ENCODE measurements around the gene SYP.
A peak's percentile ranks its signal among the peaks of the same experiment; 100 is the strongest.
"Not testable (repeated sequence)": the region's sequence is repeated elsewhere in the genome, so short reads cannot be mapped to it uniquely, and the experiment has no call there.

SYP gene

DNA sequence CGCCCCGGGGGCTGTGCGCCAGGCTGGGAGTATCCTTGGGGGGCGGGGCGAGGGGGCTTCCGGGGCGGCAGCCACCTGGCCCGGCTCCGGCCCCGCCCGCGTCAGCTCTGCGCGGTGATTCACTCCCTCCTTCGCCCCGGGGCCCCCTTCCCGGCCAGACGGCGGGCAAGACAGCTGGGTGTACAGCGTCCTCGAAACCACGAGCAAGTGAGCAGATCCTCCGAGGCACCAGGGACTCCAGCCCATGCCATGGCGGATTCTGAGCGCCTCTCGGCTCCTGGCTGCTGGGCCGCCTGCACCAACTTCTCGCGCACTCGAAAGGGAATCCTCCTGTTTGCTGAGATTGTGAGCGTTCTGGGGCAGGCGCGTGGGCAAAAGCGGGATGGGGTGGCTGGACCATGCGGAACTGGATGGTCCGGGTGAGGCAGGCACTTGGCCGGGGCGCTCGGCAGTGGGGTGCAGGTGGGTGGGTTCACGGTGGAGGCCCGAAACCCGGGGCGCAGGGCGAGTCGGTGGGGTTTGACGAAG lies 28.2 kb downstream of the SYP start, which contains the start of gene PLP2:
PLP2 (plus strand) TSS at position 147 of the 528 bp plus-strand sequence; CDS start at position 250, 103 bp downstream.
- peak; percentile 54 to 65 for DNase-seq (ENCODE audit: extremely low read depth in 1 of 2, low read depth in 1 of 2)

DNA sequence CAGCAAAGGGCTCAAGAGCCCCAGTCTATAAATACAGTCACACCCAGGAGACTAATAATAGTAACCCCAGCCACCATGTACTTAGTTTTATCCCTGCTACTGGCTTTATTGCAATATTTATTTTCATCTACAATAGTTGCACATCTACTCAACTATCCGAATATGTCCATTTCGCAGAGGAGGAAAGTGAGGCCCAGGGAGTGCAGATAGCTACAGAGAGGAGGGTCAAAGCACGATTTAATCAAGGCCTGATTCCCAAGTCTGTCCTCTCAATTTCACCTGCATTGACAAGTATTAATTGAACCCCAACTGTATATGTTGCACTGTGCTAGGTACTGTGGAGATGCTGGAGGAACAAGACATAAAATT lies 32.3 kb downstream of the SYP start:
- no peak for DNase-seq (ENCODE audit: extremely low read depth in 1 of 2, low read depth in 1 of 2)

DNA sequence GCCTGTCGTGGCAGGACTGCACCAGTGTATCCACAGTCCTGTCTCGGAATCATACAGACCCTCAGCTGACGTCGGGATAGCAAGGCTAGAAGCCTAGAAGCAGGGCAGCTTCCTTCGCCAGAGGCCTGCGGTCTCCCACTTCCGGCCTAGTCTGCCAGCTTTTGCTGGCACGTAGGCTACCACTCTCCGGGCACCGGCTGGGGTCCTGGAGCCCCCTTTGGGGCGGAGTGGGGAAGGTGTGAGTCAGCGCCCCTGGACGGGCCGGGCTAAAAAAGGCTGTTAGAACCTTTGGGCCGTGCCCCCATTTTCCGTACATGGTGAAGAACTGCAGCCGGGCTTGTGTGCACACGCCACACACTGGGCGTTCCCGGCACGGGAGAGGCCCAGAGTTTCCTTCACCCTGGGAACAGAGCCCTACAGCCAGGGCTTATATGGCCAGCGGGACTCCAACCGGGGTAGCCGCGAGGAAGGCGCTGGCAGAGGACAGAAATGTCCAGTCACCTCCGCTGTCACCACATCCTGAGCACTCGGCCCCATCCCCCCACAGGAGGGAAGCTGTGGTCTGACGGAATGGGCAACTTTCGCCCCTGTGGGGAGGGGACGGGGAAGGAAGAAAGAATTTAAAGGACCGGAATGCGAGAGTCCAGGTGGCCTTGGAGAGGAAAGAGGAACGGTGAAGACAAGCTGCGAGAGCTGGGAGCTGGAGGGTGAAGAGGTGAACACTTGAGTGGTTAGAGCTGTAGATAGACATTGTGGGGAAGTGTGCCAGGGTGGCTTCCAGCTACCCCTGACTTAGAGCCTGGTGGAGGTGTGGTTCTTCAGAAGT lies 32.9 kb downstream of the SYP start:
- DNase-seq (ENCODE audit: extremely low read depth in 1 of 2, low read depth in 1 of 2): peak; percentile 44 to 56

DNA sequence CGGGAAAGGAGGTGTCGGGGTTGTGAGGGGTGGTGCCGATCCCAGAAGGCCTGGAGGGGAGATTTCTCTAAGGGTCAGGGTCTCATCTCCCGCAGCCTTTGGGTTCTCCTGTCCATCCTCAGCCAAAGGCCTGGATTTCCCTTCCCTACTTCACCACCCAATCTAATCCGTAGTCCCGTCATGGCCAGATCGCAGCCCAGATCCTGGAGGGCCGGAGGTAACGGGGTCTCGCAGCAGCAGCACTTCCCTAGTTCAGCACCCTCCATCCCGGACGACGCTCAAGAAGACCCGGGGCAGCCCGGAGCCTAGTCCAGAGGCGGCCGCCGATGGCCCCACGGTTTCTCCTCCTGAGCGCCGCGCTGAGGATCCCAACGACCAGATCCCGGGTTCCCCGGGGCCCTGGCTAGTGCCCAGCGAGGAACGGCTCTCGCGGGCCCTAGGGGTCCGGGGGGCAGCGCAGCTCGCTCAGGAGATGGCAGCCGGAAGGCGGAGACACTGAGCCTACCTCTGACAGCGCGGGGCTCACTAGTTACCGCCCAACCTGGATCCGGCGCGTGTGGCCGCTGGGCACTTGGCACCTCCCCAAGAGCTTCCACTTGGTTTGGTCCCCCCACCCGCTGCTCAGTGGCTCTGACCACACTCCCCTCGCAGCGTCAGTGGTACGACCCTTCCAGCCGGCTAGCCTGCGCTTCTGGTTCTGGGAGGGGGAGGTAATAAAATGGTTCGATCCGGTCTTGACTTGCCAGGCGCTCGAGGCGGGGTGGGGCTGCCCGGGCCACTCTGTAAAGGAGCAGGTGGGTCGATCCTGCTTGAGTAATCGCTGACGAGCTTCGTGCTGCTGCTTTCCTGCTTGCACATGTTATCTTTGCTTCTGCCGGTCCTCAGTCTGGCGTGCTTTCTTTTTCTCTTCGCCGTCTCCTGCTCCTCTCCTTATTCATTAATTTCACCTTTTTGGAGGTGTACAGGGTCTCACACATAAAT lies 33.8 kb downstream of the SYP start:
- peak; percentile 45 to 49 for DNase-seq (ENCODE audit: extremely low read depth in 1 of 2, low read depth in 1 of 2)

DNA sequence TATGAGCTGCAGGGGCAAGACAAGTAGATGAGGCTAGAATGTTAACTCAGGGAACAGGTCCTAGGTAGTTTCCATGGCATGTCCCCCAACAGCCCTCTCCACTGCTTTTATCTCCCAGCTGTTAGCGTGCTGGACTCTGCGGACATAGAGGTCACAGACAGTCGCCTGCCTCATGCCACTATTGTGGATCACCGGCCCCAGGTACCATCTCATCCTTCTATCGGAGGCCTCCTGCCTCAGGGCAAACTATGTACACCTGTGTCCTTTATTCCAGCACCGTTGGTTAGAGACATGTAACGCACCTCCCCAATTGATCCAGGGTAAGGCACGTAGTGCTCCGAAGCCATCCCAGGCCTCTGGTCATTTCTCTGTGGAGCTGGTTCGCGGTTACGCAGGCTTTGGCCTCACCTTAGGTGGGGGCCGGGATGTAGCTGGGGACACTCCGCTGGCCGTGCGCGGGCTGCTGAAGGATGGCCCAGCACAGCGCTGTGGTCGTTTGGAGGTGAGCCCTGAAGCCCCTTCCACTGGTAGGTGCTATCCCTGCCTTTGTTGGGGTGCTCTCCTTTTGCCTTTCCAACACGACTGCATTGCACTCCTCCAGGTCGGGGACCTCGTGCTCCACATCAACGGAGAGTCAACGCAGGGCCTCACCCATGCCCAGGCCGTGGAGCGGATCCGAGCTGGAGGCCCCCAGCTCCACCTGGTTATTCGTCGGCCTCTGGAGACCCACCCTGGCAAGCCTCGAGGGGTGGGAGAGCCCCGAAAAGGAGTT lies 35.2 kb downstream of the SYP start:
- DNase-seq (ENCODE audit: extremely low read depth in 1 of 2, low read depth in 1 of 2): no peak

DNA sequence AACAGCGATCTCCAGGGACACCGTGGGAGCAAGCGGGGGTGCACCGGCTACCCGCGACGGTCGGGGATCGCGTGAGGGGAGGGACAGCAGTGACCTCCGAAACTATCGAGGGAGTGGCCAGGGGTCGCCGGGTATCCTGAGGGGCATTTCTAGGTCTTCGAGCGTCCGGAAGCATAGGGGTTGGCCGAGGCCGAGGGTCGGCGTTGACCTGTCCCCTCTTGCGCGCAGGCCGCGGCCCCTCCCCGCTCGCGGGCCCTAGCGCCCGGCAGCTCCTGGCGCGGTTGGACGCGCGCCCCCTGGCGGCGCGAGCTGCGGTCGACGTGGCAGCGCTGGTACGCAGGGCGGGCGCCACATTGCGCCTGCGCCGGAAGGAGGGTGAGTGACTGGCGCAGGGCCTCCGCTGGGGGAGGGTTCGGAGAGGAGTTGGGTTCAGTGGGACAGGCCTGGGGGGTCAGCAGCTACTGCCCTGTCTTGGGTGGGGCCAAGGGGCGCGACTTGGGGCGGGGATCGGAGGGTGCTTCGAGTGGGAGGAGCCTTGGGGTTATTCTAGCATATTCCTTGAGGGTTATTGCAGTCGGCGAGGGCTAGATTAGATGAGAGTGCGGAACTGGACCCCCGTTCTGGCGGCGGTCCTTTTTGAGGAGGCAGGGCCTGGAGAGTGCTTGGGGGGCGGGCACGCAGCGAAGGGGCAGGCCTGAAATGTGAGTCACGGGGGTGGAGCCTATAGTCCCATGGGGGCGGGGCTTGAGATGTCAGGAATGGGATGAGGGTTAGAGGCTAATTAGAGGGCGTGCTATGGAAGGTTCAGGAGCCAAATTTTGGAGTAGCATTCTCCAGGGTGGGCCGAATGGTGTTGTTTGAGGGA lies 36.2 kb downstream of the SYP start:
- peak in 1 of 2 donors; percentile 67 for DNase-seq (ENCODE audit: extremely low read depth in 1 of 2, low read depth in 1 of 2)

DNA sequence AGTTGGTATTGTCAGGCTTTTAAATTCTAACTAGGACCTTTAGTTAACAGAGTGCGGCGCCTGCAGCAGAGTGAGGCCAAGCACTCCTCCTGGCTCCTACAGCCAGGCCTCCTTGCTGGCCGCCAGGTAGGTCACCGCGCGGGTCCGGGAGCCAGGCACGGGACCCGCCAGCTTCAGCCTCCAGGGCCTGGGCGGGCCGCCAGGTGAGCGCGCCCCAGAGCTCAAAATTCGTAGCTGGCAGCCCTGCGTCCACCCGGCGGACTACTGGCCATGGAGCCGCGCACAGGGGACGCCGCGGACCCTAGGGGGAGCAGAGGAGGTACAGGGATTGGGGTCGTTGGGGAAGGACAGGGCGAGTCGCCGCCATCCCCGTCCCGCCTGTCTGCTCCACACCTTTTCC lies 37.4 kb downstream of the SYP start, which contains the start of gene MAGIX:
MAGIX (plus strand) TSS at position 139 of the 400 bp plus-strand sequence; CDS start at position 271, 132 bp downstream.
- no peak for DNase-seq (ENCODE audit: extremely low read depth in 1 of 2, low read depth in 1 of 2)

DNA sequence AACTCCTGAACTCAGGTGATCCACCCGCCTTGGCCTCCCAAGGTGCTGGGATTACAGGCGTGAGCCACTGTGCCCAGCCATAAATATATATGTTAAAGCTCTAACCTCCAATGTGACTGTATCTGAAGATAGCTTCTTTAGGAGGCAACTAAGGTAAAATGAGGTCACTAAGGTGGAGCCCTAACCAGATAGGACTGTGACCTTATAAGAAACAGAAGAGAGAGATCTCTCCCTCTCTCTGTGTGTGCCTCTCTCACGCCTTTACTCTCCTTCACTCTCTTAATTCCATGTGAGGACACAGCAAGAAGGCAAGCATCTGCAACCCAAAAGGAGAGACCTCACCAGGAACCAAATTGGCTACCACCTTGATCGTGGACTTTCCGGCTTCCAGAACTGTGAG lies 38.4 kb downstream of the SYP start:
- DNase-seq (ENCODE audit: extremely low read depth in 1 of 2, low read depth in 1 of 2): no peak

DNA sequence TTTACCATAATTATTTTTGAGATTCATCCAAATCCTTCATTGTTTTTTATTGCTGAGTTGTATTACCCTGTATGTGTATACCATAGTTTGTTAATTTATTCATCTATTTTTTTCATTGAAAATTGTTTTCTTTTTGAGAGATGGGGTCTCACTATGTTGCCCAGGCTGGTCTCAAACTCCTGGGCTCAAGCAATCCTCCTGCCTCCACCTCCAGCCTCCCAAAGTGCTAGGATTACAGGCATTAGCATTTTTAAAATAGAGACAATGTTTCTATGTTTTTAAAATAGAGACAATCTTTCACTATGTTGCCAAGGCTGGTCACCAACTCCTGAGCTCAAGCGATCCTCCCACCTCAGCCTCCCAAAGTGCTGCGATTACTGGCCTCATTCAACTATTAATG lies 39.1 kb downstream of the SYP start:
- no peak for DNase-seq (ENCODE audit: extremely low read depth in 1 of 2, low read depth in 1 of 2)

DNA sequence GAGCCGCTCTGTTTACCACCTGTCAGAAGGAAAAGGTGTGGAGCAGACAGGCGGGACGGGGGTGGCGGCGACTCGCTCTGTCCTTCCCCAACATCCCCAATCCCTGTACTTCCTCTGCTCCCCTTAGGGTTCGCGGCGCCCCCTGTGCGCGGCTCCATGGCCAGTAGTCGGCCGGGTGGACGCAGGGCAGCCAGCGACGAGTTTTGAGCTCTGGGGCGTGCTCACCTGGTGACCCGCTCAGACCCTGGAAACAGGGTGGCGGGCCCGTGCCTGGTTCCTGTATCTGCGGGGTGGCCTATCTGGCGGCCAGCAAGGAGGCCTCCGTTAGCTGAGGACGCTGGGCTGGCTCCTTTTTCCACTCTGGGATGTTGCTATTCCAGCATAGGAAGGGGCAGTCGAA lies 42.8 kb downstream of the SYP start:
- no peak for DNase-seq (ENCODE audit: extremely low read depth in 1 of 2, low read depth in 1 of 2)

DNA sequence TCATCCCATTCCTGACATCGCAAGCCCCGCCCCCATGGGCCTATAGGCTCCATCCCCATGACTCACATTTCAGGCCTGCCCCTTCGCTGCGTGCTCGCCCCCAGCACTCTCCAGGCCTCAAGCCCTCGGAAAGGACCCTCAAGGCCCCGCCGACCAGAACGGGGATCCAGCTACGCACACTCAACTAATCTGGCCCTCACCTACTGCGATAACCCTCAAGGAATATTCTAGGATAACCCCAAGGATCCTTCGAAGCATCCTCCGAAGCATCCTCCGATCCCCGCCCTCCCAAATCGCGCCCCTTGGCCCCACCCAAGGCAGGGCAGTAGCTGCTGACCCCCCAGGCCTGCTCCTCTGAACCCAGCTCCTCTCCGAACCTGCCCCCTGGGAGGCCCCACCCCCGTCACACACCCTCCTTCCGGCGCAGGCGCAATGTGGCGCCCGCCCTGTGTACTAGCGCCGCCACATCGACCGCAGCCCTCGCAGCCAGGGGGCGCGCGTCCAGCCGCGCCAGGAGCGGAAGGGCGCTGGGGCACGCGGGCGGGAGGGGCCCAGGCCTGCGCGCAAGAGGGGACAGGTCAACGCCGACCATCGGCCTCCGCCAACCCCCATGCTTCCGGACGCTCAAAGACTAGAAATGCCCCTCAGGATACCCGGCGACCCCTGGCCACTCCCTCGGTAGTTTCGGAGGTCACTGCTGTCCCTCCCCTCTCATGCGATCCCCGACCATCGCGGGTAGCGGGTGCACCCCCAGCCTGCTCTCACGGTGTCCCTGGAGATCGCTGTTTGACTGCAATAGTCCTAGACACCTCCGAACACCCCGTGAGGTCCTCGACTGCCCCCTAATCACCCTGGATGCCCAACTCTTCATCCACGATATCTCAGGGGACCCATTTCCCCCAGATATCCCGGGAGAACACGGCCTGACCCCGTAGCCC lies 43.8 kb downstream of the SYP start:
- DNase-seq (ENCODE audit: extremely low read depth in 1 of 2, low read depth in 1 of 2): peak; percentile 52 to 79

DNA sequence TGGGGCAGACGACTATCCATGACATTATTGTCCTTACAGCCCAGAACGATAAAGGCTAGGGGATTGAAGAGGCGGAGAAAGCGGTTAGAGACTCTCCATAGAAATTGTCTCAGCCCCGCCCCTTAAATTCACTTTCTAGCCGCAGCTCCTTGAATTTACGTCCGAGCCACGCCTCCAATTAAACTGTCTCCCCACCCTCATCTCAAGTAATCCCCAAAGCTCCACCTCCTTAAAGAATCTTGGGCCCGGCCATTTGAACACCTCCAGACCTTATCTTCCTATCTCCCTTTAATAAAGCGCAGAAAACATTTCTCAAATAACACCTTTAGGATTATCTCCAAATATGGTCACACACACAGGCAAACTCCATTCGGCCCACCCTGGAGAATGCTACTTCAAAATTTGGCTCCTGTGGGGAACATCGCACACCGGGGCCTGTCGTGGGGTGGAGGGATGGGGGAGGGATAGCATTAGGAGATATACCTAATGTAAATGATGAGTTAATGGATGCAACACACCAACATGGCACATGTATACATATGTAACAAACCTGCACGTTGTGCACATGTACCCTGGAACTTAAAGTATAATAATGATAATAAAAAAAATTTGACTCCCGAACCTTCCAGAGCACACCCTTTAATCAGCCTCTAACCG lies 44.6 kb downstream of the SYP start:
- DNase-seq (ENCODE audit: extremely low read depth in 1 of 2, low read depth in 1 of 2): no peak

DNA sequence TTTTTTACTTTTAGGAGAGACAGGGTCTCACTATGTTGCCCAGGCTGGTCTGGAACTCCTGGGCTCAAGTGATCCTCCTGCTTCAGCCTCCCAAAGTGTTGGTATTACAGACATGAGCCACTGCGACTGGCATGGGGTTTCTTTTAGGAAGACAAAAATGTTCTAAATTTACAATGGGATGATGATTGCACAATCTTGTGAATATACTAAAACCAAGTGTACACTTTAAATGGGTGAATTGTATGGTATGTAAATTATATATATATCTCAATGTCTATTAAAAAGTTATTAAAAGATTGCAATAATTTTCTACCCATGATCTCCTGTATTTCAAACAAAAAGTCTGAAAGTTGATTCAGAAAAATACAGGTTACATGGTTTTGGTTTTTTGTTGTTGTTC lies 46.5 kb downstream of the SYP start:
- no peak for DNase-seq (ENCODE audit: extremely low read depth in 1 of 2, low read depth in 1 of 2)

DNA sequence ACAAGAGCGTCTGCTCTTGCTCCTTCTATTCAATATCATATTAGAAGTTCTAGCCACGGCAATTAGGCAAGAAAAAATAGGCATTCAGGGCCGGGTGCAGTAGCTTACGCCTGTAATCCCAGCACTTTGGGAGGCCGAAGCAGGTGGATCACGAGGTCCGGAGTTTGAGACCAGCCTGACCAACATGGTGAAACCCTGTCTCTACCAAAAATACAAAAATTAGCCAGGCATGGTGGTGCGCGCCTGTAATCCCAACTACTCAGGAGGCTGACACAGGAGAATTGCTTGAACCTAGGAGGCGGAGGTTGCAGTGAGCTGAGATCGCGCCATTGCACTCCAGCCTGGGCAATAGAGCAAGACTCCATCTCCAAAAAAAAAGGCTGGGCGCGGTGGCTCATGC lies 50.7 kb downstream of the SYP start:
- DNase-seq (ENCODE audit: extremely low read depth in 1 of 2, low read depth in 1 of 2): not testable (repeated sequence)

DNA sequence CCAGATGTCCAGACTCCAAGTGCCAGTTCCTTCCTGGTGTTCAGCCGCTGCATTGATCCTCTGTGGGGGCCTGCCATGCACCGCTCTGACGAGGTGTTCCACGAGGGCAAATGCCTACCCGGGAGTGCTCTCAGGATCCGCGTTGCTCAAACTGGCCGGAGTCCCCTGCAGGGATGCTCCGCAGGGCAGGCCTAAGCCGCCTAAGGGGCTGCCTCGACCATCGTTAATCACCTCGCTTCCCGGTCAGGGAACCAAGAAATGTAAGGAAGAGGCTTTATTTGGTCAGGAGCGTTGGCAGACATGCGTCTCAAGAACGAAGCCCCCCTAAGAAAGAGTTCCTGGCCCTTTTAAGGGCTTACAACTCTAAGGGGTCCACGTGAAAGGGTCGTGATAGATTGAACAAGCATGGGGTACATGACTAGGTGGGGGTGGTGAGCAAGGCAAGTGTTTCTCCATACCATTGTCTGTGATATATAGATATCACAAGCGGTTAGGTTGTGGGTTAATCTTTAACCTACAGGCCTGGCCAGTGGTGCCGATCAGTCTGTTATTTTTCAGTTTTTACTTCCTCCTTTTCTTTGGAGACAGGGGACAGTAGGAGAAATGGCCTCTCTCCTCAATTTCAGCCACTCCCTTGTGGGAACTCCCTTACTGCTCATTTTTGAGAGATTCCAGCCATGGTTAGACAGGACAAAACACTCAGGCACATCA lies 51.4 kb downstream of the SYP start:
- DNase-seq (ENCODE audit: extremely low read depth in 1 of 2, low read depth in 1 of 2): not testable (repeated sequence)

DNA sequence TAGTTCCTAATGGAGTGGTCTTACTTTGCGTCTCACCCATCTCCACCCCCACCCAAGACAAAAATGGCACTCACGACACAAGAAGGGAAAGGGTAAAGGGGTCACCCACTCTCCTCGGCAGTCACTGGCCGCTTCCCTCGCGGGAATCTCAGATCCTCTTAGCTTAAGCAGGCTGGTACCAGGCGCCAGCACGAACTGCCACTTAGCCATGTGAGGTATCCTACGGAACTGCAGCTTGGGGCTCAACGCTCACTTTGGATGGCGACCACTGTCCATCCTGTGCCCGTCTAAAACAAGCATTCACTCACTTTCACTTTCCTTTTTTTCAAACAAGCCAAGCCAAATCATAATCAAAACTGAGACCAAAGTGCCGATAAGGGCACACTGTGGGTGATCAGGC lies 52.1 kb downstream of the SYP start:
- no peak for DNase-seq (ENCODE audit: extremely low read depth in 1 of 2, low read depth in 1 of 2)

DNA sequence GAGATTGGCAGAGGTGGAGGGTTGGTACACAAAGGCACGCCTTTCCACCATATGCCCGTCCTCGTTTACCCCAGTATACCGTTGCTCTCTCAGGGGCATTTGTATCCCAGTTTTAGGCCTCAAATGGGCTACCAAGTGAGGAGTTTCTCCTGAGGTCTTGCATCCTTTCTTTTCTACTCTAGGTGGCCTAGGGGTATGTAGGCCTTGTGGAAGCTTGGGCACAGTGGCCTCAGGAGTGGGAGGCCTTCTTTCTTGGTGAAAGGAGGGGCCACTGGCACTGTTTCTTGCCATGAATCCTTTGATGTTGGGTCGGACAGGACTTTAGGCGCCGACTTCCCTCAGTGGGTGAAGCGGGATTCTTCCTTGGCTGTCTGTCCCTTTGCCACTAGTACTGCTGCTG lies 52.7 kb downstream of the SYP start:
- no peak for DNase-seq (ENCODE audit: extremely low read depth in 1 of 2, low read depth in 1 of 2)

Data from activated CD8-positive, alpha-beta memory T cell treated with anti-CD3 and anti-CD28 coated beads for 1 hour (primary cell).